ENCODE results near the gene LRRC7.
"Not testable (repeated sequence)": the region's sequence is repeated elsewhere in the genome, so short reads cannot be mapped to it uniquely, and the experiment has no call there.

Gene LRRC7

GRCh38 chr1:69787151-69787550 lies 219.4 kb downstream of the LRRC7 start:
- DNase-seq, result no peak

- DNase-seq, result no peak
These were observed 223.6 kb downstream of the LRRC7 start for GRCh38 chr1:69791311-69791710.

- no peak for DNase-seq
These were observed 227.1 kb downstream of the LRRC7 start for GRCh38 chr1:69794831-69795230.

- DNase-seq, result no peak
These were observed 247.2 kb downstream of the LRRC7 start for GRCh38 chr1:69814926-69815325.

GRCh38 chr1:69824932-69825331 lies 257.2 kb downstream of the LRRC7 start:
- no peak for DNase-seq

GRCh38 chr1:69827732-69828131 lies 260.0 kb downstream of the LRRC7 start:
- DNase-seq, result no peak

GRCh38 chr1:69833536-69833935 lies 265.8 kb downstream of the LRRC7 start:
- no peak for DNase-seq

GRCh38 chr1:69834336-69834735 lies 266.6 kb downstream of the LRRC7 start:
- DNase-seq, result no peak

- DNase-seq, result no peak
These were observed 268.2 kb downstream of the LRRC7 start for GRCh38 chr1:69835955-69836354.

- no peak for DNase-seq
These were observed 269.4 kb downstream of the LRRC7 start for GRCh38 chr1:69836971-69837636.

- no peak for DNase-seq
These were observed 274.6 kb downstream of the LRRC7 start for GRCh38 chr1:69842326-69842725.

- no peak for DNase-seq
These were observed 277.9 kb downstream of the LRRC7 start for GRCh38 chr1:69845655-69846054.

- no peak for DNase-seq
These were observed 278.5 kb downstream of the LRRC7 start for GRCh38 chr1:69846267-69846666.

GRCh38 chr1:69847670-69848069 lies 279.9 kb downstream of the LRRC7 start:
- DNase-seq, result no peak

- no peak for DNase-seq
These were observed 284.4 kb downstream of the LRRC7 start for GRCh38 chr1:69852151-69852550.

- DNase-seq, result no peak
These were observed 285.0 kb downstream of the LRRC7 start for GRCh38 chr1:69852706-69853105.

GRCh38 chr1:69858534-69858933 lies 290.8 kb downstream of the LRRC7 start:
- no peak for DNase-seq

GRCh38 chr1:69861641-69862040 lies 293.9 kb downstream of the LRRC7 start:
- DNase-seq, result no peak

- no peak for DNase-seq
These were observed 295.2 kb downstream of the LRRC7 start for GRCh38 chr1:69862906-69863305.

GRCh38 chr1:69863704-69864103 lies 296.0 kb downstream of the LRRC7 start:
- no peak for DNase-seq

GRCh38 chr1:69871412-69871811 lies 303.7 kb downstream of the LRRC7 start:
- DNase-seq, result no peak

GRCh38 chr1:69878338-69878737 lies 310.6 kb downstream of the LRRC7 start:
- no peak for DNase-seq

- not testable (repeated sequence) for DNase-seq
These were observed 320.3 kb downstream of the LRRC7 start for GRCh38 chr1:69888016-69888415.

GRCh38 chr1:69888657-69889056 lies 320.9 kb downstream of the LRRC7 start:
- DNase-seq, result no peak

- DNase-seq, result no peak
These were observed 330.8 kb downstream of the LRRC7 start for GRCh38 chr1:69898403-69898947.
